H1 (cell line): ENCODE results near the gene ACLY. TPM values are rescaled to one million over a fixed set of nuclear protein-coding genes. Genes with fewer than 3 reads are reported as not detected.

Source experiments
- CTCF ChIA-PET: fragments of 300-600 bp; sonication (Branson Sonifier 250); formaldehyde crosslinking; loops from one replicate; lab custom pipeline; 2021; ENCODE audit not compliant: partially characterized antibody; lab: Charles Lee
- POLR2A ChIA-PET: fragments of 300-600 bp; sonication (Branson Sonifier 250); formaldehyde crosslinking; loops from one replicate; lab custom pipeline; 2021; ENCODE audit warnings: inconsistent platforms; ENCODE audit not compliant: partially characterized antibody; lab: Charles Lee
- DNase-seq, 2 experiments: peaks; one replicate each; pipeline versions ENCODE4 v3.0.0 to v3.0.0-alpha.2; 2010 to 2022; ENCODE audit warnings: low spot score in 2 of 2, low read depth in 1 of 2, mixed read lengths in 1 of 2
- FAIRE-seq: peaks from 2 replicates; lab custom pipeline; 2011; peaks lifted over from hg19 to GRCh38; lab: Jason Lieb, UNC
- H2AFZ ChIP-seq: 2 replicates; pipeline ENCODE4 v1.8.1; 2012; ENCODE audit warnings: low read length, inconsistent platforms
- H2AK5ac ChIP-seq: 2 replicates; pipeline ENCODE4 v1.6.1; 2013; ENCODE audit warnings: low read depth, low read length
- H2BK120ac ChIP-seq: replicated peaks from 2 replicates; pipeline ENCODE3; 2013; ENCODE audit warnings: low read depth, low read length, inconsistent platforms
- H2BK12ac ChIP-seq: 2 replicates; pipeline ENCODE4 v1.6.1; 2013; ENCODE audit warnings: low read depth, low read length
- H2BK15ac ChIP-seq: 2 replicates; pipeline ENCODE4 v1.6.1; 2013; ENCODE audit warnings: low read length
- H2BK20ac ChIP-seq: 2 replicates; pipeline ENCODE4 v1.6.1; 2013; ENCODE audit warnings: low read length
- H2BK5ac ChIP-seq: 2 replicates; pipeline ENCODE4 v1.6.1; 2013; ENCODE audit warnings: low read depth, low read length
- H3K14ac ChIP-seq: 2 replicates; pipeline ENCODE4 v1.6.1; 2013; ENCODE audit warnings: inconsistent platforms; ENCODE audit not compliant: insufficient read length
- H3K18ac ChIP-seq: 2 replicates; pipeline ENCODE4 v1.6.1; 2013; ENCODE audit warnings: low read length; ENCODE audit errors: extremely low read depth
- H3K23ac ChIP-seq: 2 replicates; pipeline ENCODE4 v1.6.1; 2013; ENCODE audit warnings: inconsistent platforms; ENCODE audit not compliant: insufficient read length
- H3K23me2 ChIP-seq: 2 replicates; pipeline ENCODE4 v1.6.1; 2013; ENCODE audit warnings: low read depth, low read length
- H3K27ac ChIP-seq: 2 replicates; pipeline ENCODE4 v1.6.1; 2011; ENCODE audit warnings: low read depth, low read length, inconsistent platforms
- H3K27me3 ChIP-seq, 4 experiments: replicated peaks in 1 of 4; 1 replicate in 1 of 4; 2 replicates in 3 of 4; pipeline versions ENCODE4 v1.6.1 to v1.8.1; 2011 to 2013; ENCODE audit warnings: low read length in 3 of 4, mild to moderate bottlenecking in 3 of 4, inconsistent platforms in 2 of 4, mixed read lengths in 2 of 4, moderate library complexity in 1 of 4; ENCODE audit not compliant: control insufficient read depth in 3 of 4, insufficient read depth in 3 of 4; ENCODE audit errors: extremely low read depth in 1 of 4
- H3K36me3 ChIP-seq, 4 experiments: 2 replicates each; pipeline versions ENCODE4 v1.6.1 to v1.8.1; 2011 to 2013; ENCODE audit warnings: mild to moderate bottlenecking in 4 of 4, low read length in 3 of 4, moderate library complexity in 2 of 4, control low read depth in 1 of 4, inconsistent platforms in 1 of 4; ENCODE audit not compliant: insufficient read depth in 4 of 4, control insufficient read depth in 2 of 4
- H3K4ac ChIP-seq: replicated peaks from 2 replicates; pipeline ENCODE3; 2013; ENCODE audit warnings: low read length, low read depth, mixed read lengths, inconsistent platforms; ENCODE audit not compliant: insufficient read length
- H3K4me1 ChIP-seq, 4 experiments: replicated peaks in 1 of 4; 1 replicate in 1 of 4; 2 replicates in 3 of 4; pipeline versions ENCODE4 v1.6.1 to v1.8.1; 2011 to 2013; ENCODE audit warnings: low read length in 3 of 4, inconsistent platforms in 2 of 4, mixed read lengths in 1 of 4; ENCODE audit not compliant: insufficient read depth in 4 of 4, control insufficient read depth in 3 of 4
- H3K4me2 ChIP-seq, 2 experiments: 2 replicates each; pipeline versions ENCODE4 v1.6.1 to v1.8.1; 2011 to 2013; ENCODE audit warnings: low read depth in 2 of 2, low read length in 2 of 2, control low read depth in 1 of 2, inconsistent platforms in 1 of 2, mild to moderate bottlenecking in 1 of 2; ENCODE audit not compliant: insufficient read depth in 1 of 2
- H3K4me3 ChIP-seq, 4 experiments: fragments of 200-600, 300-600 bp in 1 of 4; sonication (generic), shearing (Covaris generic), sonication (Bioruptor Twin) in 1 of 4; 2 replicates each; pipeline versions ENCODE4 v1.5.1 to v1.8.1; 2011 to 2016; ENCODE audit warnings: low read length in 4 of 4, low read depth in 3 of 4, control low read depth in 2 of 4, inconsistent platforms in 2 of 4, mild to moderate bottlenecking in 2 of 4, mixed read lengths in 1 of 4, moderate library complexity in 1 of 4; ENCODE audit not compliant: insufficient read depth in 2 of 4; ENCODE audit errors: extremely low read depth in 1 of 4
- H3K56ac ChIP-seq: replicated peaks from 2 replicates; pipeline ENCODE3; 2013; ENCODE audit warnings: low read depth, mild to moderate bottlenecking, mixed read lengths, low read length, inconsistent platforms; ENCODE audit not compliant: insufficient read length
- H3K79me1 ChIP-seq: 2 replicates; pipeline ENCODE4 v1.6.1; 2013; ENCODE audit warnings: low read depth, low read length, control low read depth
- H3K79me2 ChIP-seq, 2 experiments: 2 replicates each; pipeline versions ENCODE4 v1.6.1 to v1.8.1; 2012 to 2013; ENCODE audit warnings: low read length in 2 of 2, mild to moderate bottlenecking in 2 of 2, inconsistent platforms in 1 of 2; ENCODE audit not compliant: insufficient read depth in 2 of 2, control insufficient read depth in 1 of 2
- H3K9ac ChIP-seq, 4 experiments: replicated peaks in 1 of 4; 1 replicate in 1 of 4; 2 replicates in 3 of 4; pipeline versions ENCODE4 v1.6.1 to v1.8.1; 2011 to 2013; ENCODE audit warnings: low read depth in 3 of 4, low read length in 3 of 4, control low read depth in 2 of 4, mild to moderate bottlenecking in 2 of 4, moderate library complexity in 2 of 4, inconsistent platforms in 1 of 4; ENCODE audit errors: extremely low read depth in 1 of 4
- H3K9me3 ChIP-seq, 2 experiments: 2 replicates each; pipeline versions ENCODE4 v1.6.1 to v1.8.1; 2012 to 2013; ENCODE audit warnings: mild to moderate bottlenecking in 2 of 2, moderate library complexity in 2 of 2, control low read depth in 1 of 2, inconsistent platforms in 1 of 2, low read depth in 1 of 2, low read length in 1 of 2, mixed read lengths in 1 of 2; ENCODE audit not compliant: insufficient read depth in 2 of 2
- H4K20me1 ChIP-seq, 2 experiments: replicated peaks in 1 of 2; 2 replicates each; pipeline versions ENCODE3 to v1.8.1; 2011 to 2013; ENCODE audit warnings: inconsistent platforms in 2 of 2, low read length in 2 of 2, mild to moderate bottlenecking in 1 of 2; ENCODE audit not compliant: insufficient read depth in 2 of 2, control insufficient read depth in 1 of 2
- H4K5ac ChIP-seq: 2 replicates; pipeline ENCODE4 v1.6.1; 2013; ENCODE audit warnings: low read length, low read depth, mixed read lengths, inconsistent platforms; ENCODE audit not compliant: insufficient read length
- H4K8ac ChIP-seq: 2 replicates; pipeline ENCODE4 v1.8.0; 2013; ENCODE audit warnings: mild to moderate bottlenecking, moderate library complexity, low read length, inconsistent platforms; ENCODE audit not compliant: insufficient read depth; ENCODE audit errors: extremely low read depth
- H4K91ac ChIP-seq: replicated peaks from 2 replicates; pipeline ENCODE3; 2013; ENCODE audit warnings: low read length, mixed read lengths, inconsistent platforms; ENCODE audit not compliant: insufficient read length
- CBX8 ChIP-seq: fragments of 300-800, 300-1000 bp; sonication (generic); IDR thresholded peaks from 2 replicates; pipeline ENCODE4 v1.7.1; 2016; ENCODE audit warnings: low read depth, low read length, borderline replicate concordance
- CHD1 ChIP-seq: IDR thresholded peaks from 2 replicates; pipeline ENCODE4 v1.6.1; 2012; ENCODE audit warnings: low read depth, low read length, improper control_type of control experiment
- E2F6 ChIP-seq: IDR thresholded peaks from 2 replicates; pipeline ENCODE4 v1.6.1; 2012; ENCODE audit warnings: inconsistent platforms
- GABPA ChIP-seq: IDR thresholded peaks from 2 replicates; pipeline ENCODE4 v1.6.1; 2011; ENCODE audit warnings: mild to moderate bottlenecking, low read length, moderate library complexity, borderline replicate concordance; ENCODE audit not compliant: insufficient read depth
- GTF2F1 ChIP-seq: IDR thresholded peaks from 2 replicates; pipeline ENCODE4 v1.6.1; 2012; ENCODE audit warnings: low read depth, low read length, improper control_type of control experiment, borderline replicate concordance
- HDAC2 ChIP-seq, 2 experiments: fragments of 300-600 bp in 1 of 2; sonication (generic) in 1 of 2; IDR thresholded peaks; 2 replicates each; pipeline ENCODE4 v1.6.1; 2011 to 2012; ENCODE audit warnings: low read depth in 2 of 2, low read length in 2 of 2, mild to moderate bottlenecking in 2 of 2, moderate library complexity in 2 of 2, borderline replicate concordance in 1 of 2, inconsistent platforms in 1 of 2
- KDM1A ChIP-seq: fragments of 200-600, 300-600 bp; sonication (generic); IDR thresholded peaks from 2 replicates; pipeline ENCODE4 v1.7.1; 2016; ENCODE audit warnings: mild to moderate bottlenecking, low read length, borderline replicate concordance
- KDM5A ChIP-seq: fragments of 200-600 bp; IDR thresholded peaks from 2 replicates; pipeline ENCODE4 v1.7.1; 2012; ENCODE audit warnings: mild to moderate bottlenecking, low read length, inconsistent platforms, mixed read lengths
- MAFK ChIP-seq: IDR thresholded peaks from 2 replicates; pipeline ENCODE4 v1.6.1; 2012; ENCODE audit warnings: low read depth, mild to moderate bottlenecking, improper control_type of control experiment, low read length
- RNF2 ChIP-seq: fragments of 200-900, 300-1000 bp; sonication (generic); IDR thresholded peaks from 2 replicates; pipeline ENCODE4 v1.7.1; 2016; ENCODE audit warnings: borderline replicate concordance, low read depth, mild to moderate bottlenecking, antibody characterized with exemption, low read length; ENCODE audit not compliant: poor library complexity, severe bottlenecking; ENCODE audit errors: missing control alignments
- TCF12 ChIP-seq: IDR thresholded peaks from 2 replicates; pipeline ENCODE4 v1.6.1; 2011; ENCODE audit warnings: low read depth, mild to moderate bottlenecking, low read length
- WGBS, 2 experiments: shearing (Covaris generic) in 1 of 2; methylation state at CpG; one replicate each; pipeline versions ENCODE4 v1.1.6 to v1.1.7; 2013 to 2015; ENCODE audit warnings: low lambda C conversion rate in 2 of 2, mixed read lengths in 2 of 2, inconsistent platforms in 1 of 2, low coverage in 1 of 2, missing lambda C conversion rate in 1 of 2; ENCODE audit not compliant: insufficient replicate concordance in 2 of 2, insufficient coverage in 1 of 2, insufficient read length in 1 of 2; ENCODE audit errors: extremely low coverage in 1 of 2, missing lambda C conversion rate in 1 of 2; 5-methylcytosine and 5-hydroxymethylcytosine counted together
- polyA plus RNA-seq, 7 experiments: library from polyadenylated mRNA; depleted of rRNA in 3 of 7; stranded (reverse) in 5 of 7; unstranded in 2 of 7; fragments of >200 nt in 5 of 7; fragments of 200-250 nt in 2 of 7; gene quantifications; 1 replicate in 5 of 7; 2 replicates in 1 of 7; 4 replicates in 1 of 7; pipeline versions ENCODE4 v1.2.1 to v1.2.3, GENCODE V29; 2011 to 2013; ENCODE audit warnings: missing spikeins in 2 of 7, mixed read lengths in 2 of 7
- total RNA-seq: library from RNA; stranded (reverse); fragmentation: NEBNext Ultra II Directional; extraction: Animal tissue kit (Norgen Biotek cat#: 25700); gene quantifications from 2 replicates; pipeline ENCODE4 v1.2.1, GENCODE V29; 2021

The ACLY gene
- total and polyA plus RNA-seq, 2 of the 8 experiments (the other 6 are each of a cell fraction or from before 2014, with no cell fraction given), result 167 to 393 TPM

- POLR2A ChIA-PET, result interaction anchor here (0.6 to 6.0 kb wide), 7 partner anchors 10 to 189 kb away, joined by 4 to 33 read pairs (median 6); no protein-coding TSS in a partner anchor
- H2BK5ac ChIP-seq, result no peak overlapping the region
- FAIRE-seq, result no peak
These were observed 23.1 kb downstream of the ACLY start for GRCh38 chr17:41895617-41896016.

More at GRCh38 chr17:41895617-41896016, 23.1 kb downstream of the ACLY start:
- Histone ChIP-seq H4K91ac (no peak overlapping the region), H4K20me1 (peaks cover 6 to 23% of the 10 kb centered on the region in 2 experiments), H3K4me2 (no peak overlapping the region), H3K9ac (no peak overlapping the region), H3K23ac (no peak overlapping the region), H2BK20ac (no peak overlapping the region), H2BK120ac (no peak overlapping the region), H3K79me2 (no peaks in the 10 kb centered on the region; a peak in 1 of 4 replicates), H3K36me3 (peaks cover 44 to 97% (median 83%) of the 10 kb centered on the region in 4 experiments)
- DNase-seq, result no peak
- no peak for TF ChIP-seq KDM1A
- TF ChIP-seq TCF12, result no peak
- no peak for TF ChIP-seq E2F6
- no peak for TF ChIP-seq RNF2
- no peak for TF ChIP-seq CBX8
- TF ChIP-seq KDM5A, result no peak
- no peak for TF ChIP-seq GABPA
- no peak for TF ChIP-seq HDAC2 (IDR thresholded peaks at IDR 0.05; ENCODE audit: borderline replicate concordance in 1 of 2, low read depth in 2 of 2, low read length in 2 of 2)
- TF ChIP-seq MAFK, result no peak
- no peak for TF ChIP-seq GTF2F1
- no peak for TF ChIP-seq CHD1
- TF ChIP-seq, all 59 proteins: peak for 0
- Histone ChIP-seq H3K14ac (no peak overlapping the region), H3K27me3 (no peaks in the 10 kb centered on the region), H4K5ac (no peak overlapping the region), H4K8ac (no peak overlapping the region), H2AFZ (no peak overlapping the region), H3K27ac (no peak overlapping the region), H3K9me3 (no peaks in the 10 kb centered on the region), H3K23me2 (no peaks in the 10 kb centered on the region), H2BK15ac (no peak overlapping the region), H3K4me3 (no peak overlapping the region), H3K79me1 (peaks cover 3% of the 10 kb centered on the region), H3K56ac (no peak overlapping the region), H2AK5ac (no peak overlapping the region), H2BK12ac (no peak overlapping the region), H3K4ac (no peak overlapping the region), H3K4me1 (no peaks in the 10 kb centered on the region), H3K18ac (no peak overlapping the region)
- WGBS, 2 experiments, result 96% methylated on average over 5 of the region's 5 CpGs; no CpG with 5 or more reads in 1 of the 2 experiments
- CTCF ChIA-PET, result interaction anchor here (0.7 to 1.5 kb wide), 9 partner anchors 9 to 110 kb away, joined by 3 to 5 read pairs (median 4); partner anchors contain the start of genes ACLY and ODAD4
